GM18499 (cell line): ENCODE measurements around the gene FBXO21.
"Not testable (repeated sequence)": the region's sequence is repeated elsewhere in the genome, so short reads cannot be mapped to it uniquely, and the experiment has no call there.

Source experiments
- ATAC-seq: cut with Tn5 transposase; IDR thresholded peaks from one replicate; pipeline ENCODE4 v1.9.1; 2021; ENCODE audit warnings: moderate number of reproducible peaks; ENCODE audit not compliant: insufficient read depth, unreplicated experiment

FBXO21 gene

DNA sequence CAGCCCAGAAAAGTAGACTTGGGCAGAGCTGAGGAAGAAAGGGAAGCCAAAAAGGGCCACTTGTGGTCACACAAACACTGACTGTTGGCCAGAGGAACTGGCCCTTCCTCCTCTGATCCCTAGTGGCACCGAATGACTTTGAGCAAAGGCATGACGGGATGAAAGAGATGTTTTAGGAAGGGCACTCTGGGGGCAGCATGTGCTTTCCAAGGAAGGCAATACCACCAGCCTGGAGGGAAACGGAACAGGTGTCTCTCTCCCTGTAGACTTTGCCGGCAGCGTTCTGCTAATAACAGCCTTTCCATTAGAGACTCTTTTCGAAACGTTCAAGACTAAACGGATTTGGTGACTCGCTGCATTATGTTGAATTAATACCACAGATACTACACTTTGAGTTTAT lies 12.3 kb upstream of the FBXO21 start:
- no peak for ATAC-seq

GRCh38 chr12:117202033-117202432 lies 11.8 kb upstream of the FBXO21 start:
- ATAC-seq = no peak

- not testable (repeated sequence) for ATAC-seq
Measured at GRCh38 chr12:117199956-117200744, 9.9 kb upstream of the FBXO21 start.

GRCh38 chr12:117196334-117196733 lies 6.1 kb upstream of the FBXO21 start:
- not testable (repeated sequence) for ATAC-seq

- ATAC-seq = not testable (repeated sequence)
Measured at GRCh38 chr12:117195027-117195426, 4.8 kb upstream of the FBXO21 start.

DNA sequence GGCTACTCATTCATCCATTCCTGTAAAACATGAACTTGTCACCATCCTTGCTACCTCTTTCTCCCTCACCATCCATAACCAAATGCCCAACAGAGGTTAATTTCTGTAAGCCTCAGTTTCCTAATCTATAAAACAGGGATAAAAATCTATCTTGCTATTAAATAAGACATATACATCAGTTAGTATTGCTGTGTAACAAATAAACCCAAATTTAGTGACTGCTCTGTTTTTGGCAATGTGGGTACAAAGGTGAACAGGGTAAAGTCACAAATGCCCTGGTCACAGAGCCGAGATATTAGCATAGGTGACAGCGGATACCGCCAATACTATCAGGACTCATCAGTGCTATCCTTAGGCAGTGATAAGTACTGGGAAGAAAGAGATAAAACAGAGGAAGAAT lies 3.6 kb upstream of the FBXO21 start:
- no peak for ATAC-seq

DNA sequence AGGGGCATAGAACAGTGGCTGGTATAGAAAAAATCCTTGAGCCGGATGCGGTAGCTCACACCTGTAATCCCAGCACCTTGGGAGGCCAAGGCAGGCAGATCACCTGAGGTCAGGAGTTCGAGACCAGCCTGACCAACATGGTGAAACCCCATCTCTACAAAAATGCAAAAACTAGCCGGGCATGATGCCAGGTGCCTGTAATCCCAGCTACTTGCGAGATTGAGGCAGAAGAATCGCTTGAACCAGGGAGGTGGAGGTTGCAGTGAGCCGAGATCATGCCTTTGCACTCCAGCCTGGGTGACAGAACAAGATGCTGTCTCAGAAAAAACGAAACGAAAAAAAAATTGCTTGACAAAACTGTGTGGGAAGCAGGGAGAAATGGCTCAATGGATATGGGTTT lies 2.3 kb upstream of the FBXO21 start:
- not testable (repeated sequence) for ATAC-seq

DNA sequence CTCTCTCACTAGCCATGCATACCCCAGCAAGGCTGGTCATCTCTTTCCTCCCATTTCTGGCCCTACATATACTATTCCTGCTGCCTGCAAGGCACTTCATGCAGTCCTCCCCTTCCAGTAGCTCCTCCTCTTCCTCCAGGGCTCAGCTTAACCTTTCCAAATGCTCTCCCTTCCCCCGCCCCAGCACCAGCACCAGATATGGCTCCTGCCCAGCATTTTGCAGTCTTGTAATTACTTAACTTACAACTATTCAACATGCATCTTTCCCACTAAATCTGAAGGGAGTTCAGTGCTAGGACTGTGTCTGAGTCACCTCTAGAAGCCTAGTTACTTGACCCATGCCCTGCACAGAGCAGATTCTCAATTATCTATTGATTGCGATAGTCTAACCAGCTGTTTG lies 1.8 kb upstream of the FBXO21 start:
- no peak for ATAC-seq

GRCh38 chr12:117189725-117190209 lies 503 bp downstream of the FBXO21 start:
- peak; percentile 16 for ATAC-seq

- peak; percentile 7 for ATAC-seq
Measured at GRCh38 chr12:117188961-117189724, 1.1 kb downstream of the FBXO21 start.

- ATAC-seq = no peak
Measured at GRCh38 chr12:117188121-117188665, 2.1 kb downstream of the FBXO21 start.

GRCh38 chr12:117187421-117187820 lies 2.8 kb downstream of the FBXO21 start:
- ATAC-seq = no peak

DNA sequence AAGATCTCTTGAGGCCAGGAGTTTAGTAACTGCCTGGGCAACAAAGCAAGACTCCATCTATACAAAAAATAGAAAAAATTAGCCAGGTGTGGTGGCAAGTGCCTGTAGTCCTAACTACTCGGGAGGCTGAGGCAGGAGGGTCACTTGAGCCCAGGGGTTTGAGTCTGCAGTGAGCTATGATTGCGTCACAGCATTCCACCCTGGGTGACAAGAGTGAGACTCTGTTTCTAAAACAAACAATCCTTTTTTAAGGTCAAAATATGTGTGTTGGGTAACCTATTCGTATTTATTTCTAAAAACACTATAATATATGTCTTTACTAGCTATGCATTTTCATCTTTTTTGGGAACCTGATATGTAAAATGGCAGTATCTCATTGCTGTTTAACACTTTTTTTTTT lies 7.4 kb downstream of the FBXO21 start:
- no peak for ATAC-seq

DNA sequence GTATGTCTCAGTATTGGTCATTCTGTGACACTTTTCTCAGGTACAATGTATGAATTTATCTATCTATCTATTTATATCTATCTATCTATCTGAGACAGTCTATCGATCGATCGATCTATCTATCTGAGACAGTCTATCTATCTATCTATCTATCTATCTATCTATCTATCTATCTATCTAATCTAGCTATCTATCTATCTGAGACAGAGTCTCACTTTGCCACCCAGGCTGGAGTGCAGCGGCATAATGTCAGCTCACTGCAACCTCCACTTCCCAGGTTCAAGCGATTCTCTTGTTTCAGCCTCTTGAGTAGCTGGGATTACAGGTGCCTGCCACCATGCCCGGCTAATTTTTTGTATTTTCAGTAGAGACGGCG lies 8.8 kb downstream of the FBXO21 start:
- not testable (repeated sequence) for ATAC-seq

DNA sequence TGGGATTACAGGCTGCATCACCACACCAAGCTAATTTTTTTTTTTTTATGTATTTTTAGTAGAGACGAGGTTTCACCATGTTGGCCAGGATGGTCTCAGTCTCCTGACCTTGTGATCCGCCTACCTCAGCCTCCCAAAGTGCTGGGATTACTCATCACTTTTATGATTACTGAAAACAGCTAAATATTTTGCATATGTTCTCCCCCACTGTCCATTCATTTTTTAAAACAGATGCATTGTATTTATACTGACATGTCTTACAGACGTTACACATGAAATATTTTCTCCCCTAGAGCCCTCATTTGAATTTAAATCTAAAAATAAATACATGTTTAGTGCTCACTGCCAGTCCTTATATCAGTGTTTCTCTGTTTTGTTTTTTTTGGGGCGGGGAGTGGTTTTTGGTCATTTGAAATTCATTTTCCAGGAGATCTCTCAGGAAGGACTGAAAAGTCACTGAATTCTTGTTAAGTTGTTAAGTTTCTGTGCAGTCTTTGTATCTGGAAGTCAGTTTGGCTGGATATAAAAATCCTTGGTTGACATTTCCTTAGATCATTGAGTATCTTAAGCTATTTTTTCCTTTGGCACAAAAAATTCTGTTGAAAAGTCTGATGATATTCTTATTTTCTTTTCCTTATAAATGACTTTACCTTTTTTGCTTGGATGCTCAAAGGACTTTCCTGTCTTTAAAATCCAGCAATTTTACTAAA lies 9.4 kb downstream of the FBXO21 start:
- ATAC-seq = no peak

DNA sequence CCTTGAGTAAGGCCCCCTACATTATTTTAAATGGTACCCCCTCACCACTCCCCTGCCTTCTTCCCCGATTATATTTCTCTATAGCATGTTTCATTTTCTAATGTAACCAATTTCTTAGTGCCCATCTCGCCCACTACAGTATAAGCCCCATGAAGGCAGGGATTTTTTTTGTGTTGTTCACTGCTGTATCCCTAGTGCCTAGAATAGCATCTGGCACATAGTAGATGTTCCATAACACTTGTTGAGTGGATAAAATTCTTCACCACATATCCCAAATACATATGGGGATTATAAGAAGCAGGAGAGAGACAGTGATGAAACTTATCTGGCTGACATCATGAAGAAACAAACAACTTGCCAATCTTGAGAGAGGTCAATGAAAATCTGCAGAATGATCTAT lies 11.5 kb downstream of the FBXO21 start:
- ATAC-seq = no peak

- no peak for ATAC-seq
Measured at GRCh38 chr12:117178301-117178700, 12.0 kb downstream of the FBXO21 start.

DNA sequence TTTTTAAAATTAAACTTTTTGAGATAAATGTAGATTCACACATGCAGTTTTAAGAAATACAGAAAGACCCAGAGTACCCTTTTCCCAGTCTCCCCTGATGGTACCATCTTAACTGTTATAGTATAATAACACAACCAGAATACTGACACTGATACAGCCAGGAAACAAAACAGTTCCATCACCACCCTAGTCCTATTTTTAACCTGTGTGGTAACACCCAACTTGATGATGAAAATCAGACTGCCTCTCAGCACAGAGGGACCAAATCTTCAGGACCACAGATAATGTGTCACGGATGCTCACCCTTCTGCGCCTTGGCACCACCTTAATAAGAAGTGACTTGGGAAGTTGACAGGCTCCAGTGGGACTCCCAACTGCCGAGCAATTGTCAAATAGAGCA lies 18.1 kb downstream of the FBXO21 start:
- ATAC-seq = no peak

GRCh38 chr12:117171499-117172162 lies 18.6 kb downstream of the FBXO21 start:
- no peak for ATAC-seq

- ATAC-seq = no peak
Measured at GRCh38 chr12:117169548-117169947, 20.7 kb downstream of the FBXO21 start.
